GM12892 (cell line): Measurements from ENCODE around the gene INTS15.

Source experiments
- POLR2A ChIP-seq: IDR thresholded peaks from 2 replicates; pipeline ENCODE4 v1.6.1; 2011; ENCODE audit warnings: low read depth, low read length, control low read depth
- POLR2AphosphoS5 ChIP-seq: IDR thresholded peaks from 2 replicates; pipeline ENCODE4 v1.6.1; 2011; ENCODE audit warnings: low read depth, low read length, control low read depth

- TF ChIP-seq POLR2A: no peak
- TF ChIP-seq POLR2AphosphoS5: no peak
These were observed 25.3 kb downstream of the INTS15 start, which contains the start of gene ZNF853 for GRCh38 chr7:6614953-6615722.
